GM12875 (cell line): ENCODE results near the gene CSNK2B.

ENCODE experiments used
- H3K4me3 ChIP-seq: one replicate; pipeline ENCODE4 v1.5.1; 2011; ENCODE audit warnings: low read depth, low read length, control low read depth
- TF ChIP-seq, protein P1 (sequence below): IDR thresholded peaks from 2 replicates; pipeline ENCODE4 v1.5.1; 2011; ENCODE audit warnings: low read depth, mild to moderate bottlenecking, control low read depth, inconsistent platforms, low read length, moderate library complexity, borderline replicate concordance; ENCODE audit not compliant: insufficient read depth

Gene CSNK2B

DNA sequence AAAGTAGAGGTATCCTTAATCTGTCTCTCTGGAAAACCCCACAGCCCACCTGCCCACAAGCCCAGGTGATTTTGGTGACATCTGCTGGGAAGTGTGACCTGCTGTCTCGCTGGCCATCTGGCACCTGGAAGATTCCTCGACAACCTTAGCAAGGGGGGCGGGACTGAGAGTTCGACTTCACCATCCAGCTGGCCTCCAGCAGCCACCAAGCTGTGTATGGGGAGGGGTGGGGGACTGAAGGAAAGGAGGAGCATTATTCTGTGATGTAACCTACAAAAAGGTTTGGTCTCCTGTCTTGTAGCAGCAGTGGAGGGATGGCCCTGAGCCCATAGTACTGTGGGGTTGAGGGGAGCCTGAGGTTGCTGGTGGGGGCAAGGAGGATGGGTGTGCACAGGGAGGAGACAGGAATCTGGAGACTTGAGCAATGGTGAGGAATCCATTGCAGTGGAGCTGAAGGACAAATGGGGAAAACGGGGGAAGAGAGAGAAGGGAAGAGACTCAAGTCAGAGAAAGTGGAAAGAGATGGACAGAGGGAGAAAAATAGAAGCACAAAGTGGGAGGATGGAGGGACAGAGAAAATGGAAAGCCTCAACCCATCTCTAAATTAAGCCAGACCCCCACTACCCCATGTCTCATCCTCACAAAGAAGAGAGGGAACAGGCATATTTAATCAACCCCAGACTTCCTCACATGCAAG is 44.8 kb downstream of the CSNK2B start:
- TF ChIP-seq, protein P1, sequence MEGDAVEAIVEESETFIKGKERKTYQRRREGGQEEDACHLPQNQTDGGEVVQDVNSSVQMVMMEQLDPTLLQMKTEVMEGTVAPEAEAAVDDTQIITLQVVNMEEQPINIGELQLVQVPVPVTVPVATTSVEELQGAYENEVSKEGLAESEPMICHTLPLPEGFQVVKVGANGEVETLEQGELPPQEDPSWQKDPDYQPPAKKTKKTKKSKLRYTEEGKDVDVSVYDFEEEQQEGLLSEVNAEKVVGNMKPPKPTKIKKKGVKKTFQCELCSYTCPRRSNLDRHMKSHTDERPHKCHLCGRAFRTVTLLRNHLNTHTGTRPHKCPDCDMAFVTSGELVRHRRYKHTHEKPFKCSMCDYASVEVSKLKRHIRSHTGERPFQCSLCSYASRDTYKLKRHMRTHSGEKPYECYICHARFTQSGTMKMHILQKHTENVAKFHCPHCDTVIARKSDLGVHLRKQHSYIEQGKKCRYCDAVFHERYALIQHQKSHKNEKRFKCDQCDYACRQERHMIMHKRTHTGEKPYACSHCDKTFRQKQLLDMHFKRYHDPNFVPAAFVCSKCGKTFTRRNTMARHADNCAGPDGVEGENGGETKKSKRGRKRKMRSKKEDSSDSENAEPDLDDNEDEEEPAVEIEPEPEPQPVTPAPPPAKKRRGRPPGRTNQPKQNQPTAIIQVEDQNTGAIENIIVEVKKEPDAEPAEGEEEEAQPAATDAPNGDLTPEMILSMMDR = no peak
- no peak overlapping the region for H3K4me3 ChIP-seq

DNA sequence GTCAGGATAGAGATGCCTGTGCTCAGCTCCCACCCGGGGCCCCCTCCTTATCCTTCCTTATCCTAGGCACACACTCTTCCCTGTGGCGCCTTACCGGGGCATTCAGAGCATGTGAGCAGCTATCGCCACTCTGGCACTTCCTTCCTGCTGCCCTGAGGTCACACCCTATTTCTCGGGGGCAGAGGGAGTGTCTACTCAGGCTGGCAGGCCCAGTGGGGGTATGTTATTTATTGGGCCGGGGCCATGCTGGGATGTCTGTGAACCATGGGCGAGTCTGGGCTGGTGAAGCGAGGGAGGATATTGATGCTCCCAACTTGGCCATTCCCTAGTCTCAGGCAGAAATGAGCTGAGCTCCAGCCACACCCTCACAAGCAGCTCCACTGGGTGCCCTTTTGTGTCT is 45.4 kb downstream of the CSNK2B start:
- H3K4me3 ChIP-seq = no peak overlapping the region

DNA sequence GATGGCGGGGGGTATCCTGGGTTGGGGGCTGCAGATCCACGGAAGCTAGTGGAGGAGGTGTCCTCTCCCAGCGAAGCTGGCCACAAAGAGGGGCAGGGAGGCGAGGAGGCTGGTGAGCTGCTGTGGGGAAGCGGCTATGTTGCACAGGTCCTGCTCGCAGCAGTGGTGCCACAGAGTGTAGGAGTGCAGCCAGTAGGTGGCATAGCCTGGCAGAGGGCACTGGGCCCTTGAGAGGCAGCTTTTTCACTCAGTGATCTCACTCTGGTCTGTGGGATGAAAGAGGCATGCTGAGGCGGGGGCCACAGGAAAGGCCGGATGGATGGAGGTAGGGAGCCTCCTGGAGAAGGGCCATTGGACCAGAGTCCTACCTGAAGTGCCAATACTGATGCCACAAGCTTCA is 46.4 kb downstream of the CSNK2B start:
- no peak overlapping the region for H3K4me3 ChIP-seq
- TF ChIP-seq, protein P1 = peak; percentile 10; the same call in 1 of the 2 replicates

More for the DNA sequence above, 45.4 kb downstream of the CSNK2B start:
- TF ChIP-seq, protein P1 = no peak

DNA sequence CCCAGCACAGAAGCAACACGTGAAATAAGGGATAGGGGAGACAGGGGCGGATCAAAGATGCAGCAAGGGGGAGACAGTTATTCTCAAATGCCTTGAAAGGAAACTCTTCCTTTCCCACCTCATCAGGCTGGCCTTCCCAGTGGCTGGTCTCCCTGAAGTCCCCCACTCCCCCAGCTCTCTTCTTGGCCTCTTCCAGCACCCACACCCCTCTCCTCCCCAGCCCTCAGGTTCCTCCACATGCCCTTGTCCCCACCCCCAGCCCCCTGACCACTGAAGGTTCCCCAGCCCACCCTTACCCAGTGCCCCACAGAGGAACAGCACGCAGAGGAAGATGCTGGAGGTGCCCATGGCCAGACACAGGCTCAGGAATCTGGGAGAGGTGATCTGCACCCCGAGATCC is 47.6 kb downstream of the CSNK2B start:
- TF ChIP-seq, protein P1 = no peak
- no peak overlapping the region for H3K4me3 ChIP-seq

DNA sequence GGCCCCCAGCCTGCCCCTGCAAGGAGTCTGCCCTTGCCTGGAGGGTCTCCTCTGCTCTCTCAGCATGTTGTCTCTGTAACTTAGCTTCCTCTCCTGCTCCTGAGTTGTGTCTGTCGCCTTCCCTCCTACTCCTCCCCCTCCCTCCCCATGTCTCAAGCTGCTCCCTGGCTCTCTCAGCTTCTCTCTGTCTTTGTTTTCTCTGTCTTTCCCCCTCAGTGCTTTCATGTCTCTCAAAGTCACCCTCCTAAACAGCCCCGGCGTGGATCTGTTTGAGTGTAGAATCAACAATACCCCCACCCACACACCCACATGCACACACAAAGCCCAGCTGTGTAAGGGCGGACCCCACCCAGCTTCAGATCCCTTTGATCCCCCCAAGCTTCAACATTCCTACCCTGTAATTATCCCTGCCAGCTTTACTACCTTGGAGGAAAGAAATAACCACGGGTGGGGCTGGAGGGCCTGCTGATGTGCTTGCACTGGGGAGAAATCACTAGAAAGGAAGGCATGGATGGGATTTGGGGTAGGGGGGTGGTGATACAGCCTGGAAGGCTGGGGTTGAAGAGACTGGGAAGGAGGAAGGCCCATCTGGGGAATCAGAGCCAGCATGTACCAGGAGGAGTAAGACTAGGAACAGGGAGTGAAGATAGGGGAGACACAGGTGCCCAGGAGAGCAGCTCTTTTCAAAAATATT is 48.3 kb downstream of the CSNK2B start:
- TF ChIP-seq, protein P1 = no peak
- no peak overlapping the region for H3K4me3 ChIP-seq

DNA sequence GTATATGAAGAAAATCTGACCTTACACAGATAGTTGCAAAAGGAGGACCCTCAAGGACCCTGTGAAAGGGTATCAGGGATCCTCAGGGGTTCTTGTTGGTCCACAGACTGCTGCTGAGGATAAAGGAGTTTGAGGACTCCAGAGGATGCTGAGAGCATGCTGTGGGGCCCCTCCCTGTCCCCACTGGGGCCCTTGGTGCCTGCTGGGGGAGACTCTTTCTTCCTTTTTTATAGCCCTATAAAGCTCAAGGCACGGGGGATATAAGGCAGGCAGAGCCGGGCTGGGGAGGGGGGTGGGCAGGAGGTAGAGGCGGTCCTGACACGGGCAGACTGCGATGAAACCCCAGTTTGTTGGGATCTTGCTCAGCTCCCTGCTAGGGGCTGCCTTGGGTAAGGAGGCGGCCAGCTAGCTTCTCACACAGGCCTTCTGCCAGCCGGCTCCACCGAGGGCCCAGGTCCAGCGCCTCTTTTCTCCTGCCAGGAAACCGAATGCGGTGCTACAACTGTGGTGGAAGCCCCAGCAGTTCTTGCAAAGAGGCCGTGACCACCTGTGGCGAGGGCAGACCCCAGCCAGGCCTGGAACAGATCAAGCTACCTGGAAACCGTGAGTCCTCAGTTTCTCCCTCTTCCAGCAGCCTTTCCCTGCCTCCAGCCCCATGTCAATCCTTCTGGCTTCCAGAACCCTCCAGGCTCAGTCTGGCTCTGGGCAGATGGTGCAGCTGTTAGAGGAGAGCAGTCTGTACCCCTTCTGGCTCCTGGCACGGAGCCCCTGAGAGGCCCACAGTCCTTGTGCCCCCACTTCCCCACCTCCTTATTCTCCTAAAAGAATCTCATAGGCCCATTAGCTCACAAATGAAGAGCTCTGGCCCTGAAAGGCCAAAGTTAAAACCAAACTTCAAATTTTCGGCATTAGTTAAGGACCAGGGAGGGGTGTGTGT is 49.4 kb downstream of the CSNK2B start, which contains the start of gene LY6G6D:
LY6G6D (plus strand) TSS at position 327 of the 937 bp plus-strand sequence; CDS start at position 335, 8 bp downstream.
- no peak within 1 kb of the TSS for H3K4me3 ChIP-seq
- TF ChIP-seq, protein P1 = no peak
